ENCODE measurements around the gene EXOC1L.

Gene EXOC1L

DNA sequence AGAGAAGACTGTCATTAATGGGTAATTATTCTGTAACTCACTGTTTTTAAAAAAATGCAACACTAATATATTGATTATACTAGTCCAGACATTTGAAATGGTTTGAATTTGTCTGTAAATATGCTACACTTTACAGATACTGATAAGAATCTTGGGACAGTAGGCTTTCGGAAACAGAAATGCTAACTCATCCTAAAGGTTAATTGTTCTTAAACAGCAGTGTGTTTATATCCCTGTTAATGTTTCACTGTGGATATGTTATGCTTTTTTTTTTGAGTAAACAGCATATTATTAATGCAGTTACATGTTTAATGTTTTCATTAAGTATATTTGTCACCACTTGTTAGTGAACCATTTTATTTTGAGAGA, 65.2 kb downstream of the EXOC1L start:
- no peak for DNase-seq

Measured in inflammatory macrophage treated with lipopolysaccharide for 1 hour (primary cell).